HepG2 (cell line): ENCODE results near the gene LIME1. TPM values are rescaled to one million over a fixed set of nuclear protein-coding genes. Genes with fewer than 3 reads are reported as not detected.
A peak's percentile ranks its signal among the peaks of the same experiment; 100 is the strongest.

Experiments
- CHD4 ChIP-seq: fragments of 200-600 bp; sonication (generic); IDR thresholded peaks from 2 replicates; pipeline ENCODE4 v1.7.0; 2017; ENCODE audit warnings: mild to moderate bottlenecking, low read length, borderline replicate concordance
- GATAD1 ChIP-seq: IDR thresholded peaks from 2 replicates; pipeline ENCODE4 v1.6.1; 2016; ENCODE audit warnings: missing genetic modification reagents, missing compliant biosample characterization
- IKZF1 ChIP-seq: fragments of 450-650 bp; IDR thresholded peaks from 2 replicates; pipeline ENCODE4 v1.7.1; 2016
- MATR3 ChIP-seq: sonication (generic); formaldehyde crosslinking; IDR thresholded peaks from 2 replicates; pipeline ENCODE4 v1.4.0; 2020; ENCODE audit warnings: missing genetic modification reagents
- MED13 ChIP-seq: sonication (generic); formaldehyde crosslinking; IDR thresholded peaks from 2 replicates; pipeline ENCODE4 v1.5.0; 2020; ENCODE audit warnings: missing genetic modification reagents
- RFX5 ChIP-seq: IDR thresholded peaks from 2 replicates; pipeline ENCODE4 v1.6.1; 2011; ENCODE audit warnings: low read depth, low read length, improper control_type of control experiment
- ZKSCAN1 ChIP-seq: fragments of 150-350 bp; IDR thresholded peaks from 2 replicates; pipeline ENCODE4 v1.6.1; 2014; ENCODE audit warnings: low read length
- ZNF260 ChIP-seq: sonication (generic); formaldehyde crosslinking; IDR thresholded peaks from 2 replicates; pipeline ENCODE4 v1.4.0; 2020; ENCODE audit warnings: missing genetic modification reagents, low read depth, mild to moderate bottlenecking, borderline replicate concordance
- ZNF30 ChIP-seq: sonication (generic); formaldehyde crosslinking; IDR thresholded peaks from 2 replicates; pipeline ENCODE4 v1.5.0; 2020; ENCODE audit warnings: mild to moderate bottlenecking, missing genetic modification reagents
- ZNF501 ChIP-seq: sonication (generic); formaldehyde crosslinking; IDR thresholded peaks from 2 replicates; pipeline ENCODE4 v1.5.1; 2020; ENCODE audit warnings: mild to moderate bottlenecking, moderate library complexity, missing genetic modification reagents
- ZNF556 ChIP-seq: sonication (generic); formaldehyde crosslinking; IDR thresholded peaks from 2 replicates; pipeline ENCODE4 v1.4.0; 2020; ENCODE audit warnings: mild to moderate bottlenecking, missing genetic modification reagents, borderline replicate concordance
- ZNF703 ChIP-seq: sonication (generic); formaldehyde crosslinking; IDR thresholded peaks from 2 replicates; pipeline ENCODE4 v1.5.1; 2020; ENCODE audit warnings: missing genetic modification reagents, mild to moderate bottlenecking, moderate library complexity, borderline replicate concordance
- polyA plus RNA-seq, 8 experiments: library from polyadenylated mRNA; depleted of rRNA in 3 of 8; stranded (reverse) in 7 of 8; unstranded in 1 of 8; fragments of >200 nt; fragmentation: Illumina TruSeq in 4 of 8; extraction: Trizol in 4 of 8; gene quantifications; 2 replicates each; pipeline versions ENCODE4 v1.2.1 to v1.2.3, GENCODE V29; 2011 to 2016; ENCODE audit warnings: low read depth in 4 of 8, missing spikeins in 1 of 8, mixed read lengths in 1 of 8; ENCODE audit not compliant: insufficient read depth in 1 of 8
- total RNA-seq, 5 experiments: library from RNA; depleted of rRNA; stranded (reverse); fragments of >200 nt; fragmentation: Illumina TruSeq; extraction: Trizol; gene quantifications; 2 replicates each; pipeline ENCODE4 v1.2.3, GENCODE V29; 2016; ENCODE audit warnings: low read depth in 1 of 5
- TF ChIP-seq, protein P1 (sequence below): sonication (generic); formaldehyde crosslinking; IDR thresholded peaks from 2 replicates; pipeline ENCODE4 v1.4.0; 2020; ENCODE audit warnings: missing genetic modification reagents
- TF ChIP-seq, protein P2 (sequence below): sonication (generic); IDR thresholded peaks from 2 replicates; pipeline ENCODE4 v1.6.1; 2016; ENCODE audit warnings: low read depth, borderline replicate concordance
- TF ChIP-seq, protein P3 (sequence below), 2 experiments: fragments of 450-650 bp in 1 of 2; sonication (generic) in 1 of 2; formaldehyde crosslinking; IDR thresholded peaks; 2 replicates each; pipeline versions ENCODE4 v1.5.0 to v1.8.0; 2020 to 2022; ENCODE audit warnings: mild to moderate bottlenecking in 1 of 2, missing genetic modification reagents in 1 of 2
- TF ChIP-seq, protein P4 (sequence below): sonication (generic); formaldehyde crosslinking; IDR thresholded peaks from 2 replicates; pipeline ENCODE4 v1.9.0; 2021; ENCODE audit warnings: missing genetic modification reagents, borderline replicate concordance
- TF ChIP-seq, protein P5 (sequence below): sonication (generic); formaldehyde crosslinking; IDR thresholded peaks from 2 replicates; pipeline ENCODE4 v1.4.0; 2020; ENCODE audit warnings: mild to moderate bottlenecking, low read depth, missing genetic modification reagents
- TF ChIP-seq, protein P6 (sequence below): sonication (generic); formaldehyde crosslinking; IDR thresholded peaks from 2 replicates; pipeline ENCODE4 v1.4.0; 2020; ENCODE audit warnings: mild to moderate bottlenecking, missing genetic modification reagents
- TF ChIP-seq, protein P7 (sequence below): IDR thresholded peaks from 2 replicates; pipeline ENCODE4 v1.6.1; 2012; ENCODE audit warnings: inconsistent platforms

LIME1 gene
- total and polyA plus RNA-seq, 2 of the 13 experiments (the other 11 are each of a cell fraction or from before 2014, with no cell fraction given), result 13.0 to 61.5 TPM

DNA sequence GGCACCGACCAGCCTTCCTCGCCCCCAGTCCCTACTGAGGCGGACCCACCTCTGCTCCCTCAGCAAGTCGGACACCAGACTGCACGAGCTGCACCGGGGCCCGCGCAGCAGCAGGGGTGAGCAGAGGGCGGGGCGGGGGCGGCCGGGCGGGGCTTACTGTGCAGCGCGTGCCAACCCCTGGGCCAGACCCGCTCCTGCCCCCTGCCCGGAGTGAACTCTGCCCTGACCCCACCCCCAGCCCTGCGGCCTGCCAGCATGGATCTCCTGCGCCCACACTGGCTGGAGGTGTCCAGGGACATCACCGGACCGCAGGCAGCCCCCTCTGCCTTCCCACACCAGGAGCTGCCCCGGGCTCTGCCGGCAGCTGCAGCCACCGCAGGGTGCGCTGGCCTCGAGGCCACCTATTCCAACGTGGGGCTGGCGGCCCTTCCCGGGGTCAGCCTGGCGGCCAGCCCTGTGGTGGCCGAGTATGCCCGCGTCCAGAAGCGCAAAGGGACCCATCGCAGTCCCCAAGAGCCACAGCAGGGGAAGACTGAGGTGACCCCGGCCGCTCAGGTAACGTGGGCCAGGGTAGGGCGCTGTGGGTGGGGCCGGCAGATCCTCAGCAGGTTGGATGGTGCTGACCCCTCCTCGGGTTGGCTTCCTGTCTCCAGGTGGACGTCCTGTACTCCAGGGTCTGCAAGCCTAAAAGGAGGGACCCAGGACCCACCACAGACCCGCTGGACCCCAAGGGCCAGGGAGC, 1.7 kb downstream of the LIME1 start (continued):
- TF ChIP-seq, protein P1, sequence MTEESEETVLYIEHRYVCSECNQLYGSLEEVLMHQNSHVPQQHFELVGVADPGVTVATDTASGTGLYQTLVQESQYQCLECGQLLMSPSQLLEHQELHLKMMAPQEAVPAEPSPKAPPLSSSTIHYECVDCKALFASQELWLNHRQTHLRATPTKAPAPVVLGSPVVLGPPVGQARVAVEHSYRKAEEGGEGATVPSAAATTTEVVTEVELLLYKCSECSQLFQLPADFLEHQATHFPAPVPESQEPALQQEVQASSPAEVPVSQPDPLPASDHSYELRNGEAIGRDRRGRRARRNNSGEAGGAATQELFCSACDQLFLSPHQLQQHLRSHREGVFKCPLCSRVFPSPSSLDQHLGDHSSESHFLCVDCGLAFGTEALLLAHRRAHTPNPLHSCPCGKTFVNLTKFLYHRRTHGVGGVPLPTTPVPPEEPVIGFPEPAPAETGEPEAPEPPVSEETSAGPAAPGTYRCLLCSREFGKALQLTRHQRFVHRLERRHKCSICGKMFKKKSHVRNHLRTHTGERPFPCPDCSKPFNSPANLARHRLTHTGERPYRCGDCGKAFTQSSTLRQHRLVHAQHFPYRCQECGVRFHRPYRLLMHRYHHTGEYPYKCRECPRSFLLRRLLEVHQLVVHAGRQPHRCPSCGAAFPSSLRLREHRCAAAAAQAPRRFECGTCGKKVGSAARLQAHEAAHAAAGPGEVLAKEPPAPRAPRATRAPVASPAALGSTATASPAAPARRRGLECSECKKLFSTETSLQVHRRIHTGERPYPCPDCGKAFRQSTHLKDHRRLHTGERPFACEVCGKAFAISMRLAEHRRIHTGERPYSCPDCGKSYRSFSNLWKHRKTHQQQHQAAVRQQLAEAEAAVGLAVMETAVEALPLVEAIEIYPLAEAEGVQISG (CRISPR knock-in tag), result peak; percentile 90
- TF ChIP-seq, protein P2, sequence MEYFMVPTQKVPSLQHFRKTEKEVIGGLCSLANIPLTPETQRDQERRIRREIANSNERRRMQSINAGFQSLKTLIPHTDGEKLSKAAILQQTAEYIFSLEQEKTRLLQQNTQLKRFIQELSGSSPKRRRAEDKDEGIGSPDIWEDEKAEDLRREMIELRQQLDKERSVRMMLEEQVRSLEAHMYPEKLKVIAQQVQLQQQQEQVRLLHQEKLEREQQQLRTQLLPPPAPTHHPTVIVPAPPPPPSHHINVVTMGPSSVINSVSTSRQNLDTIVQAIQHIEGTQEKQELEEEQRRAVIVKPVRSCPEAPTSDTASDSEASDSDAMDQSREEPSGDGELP, result peak; percentile 83
- TF ChIP-seq ZNF556 (peak; percentile 99), ZNF30 (CRISPR knock-in tag) (peak; percentile 86; the same call in 1 of the 2 replicates), GATAD1 (peak; percentile 61), MATR3 (CRISPR knock-in tag) (no peak; the same call in 1 of the 2 replicates), ZNF260 (CRISPR knock-in tag) (0 out of 2 replicates have a peak, but pooled peaks have one; percentile 62), RFX5 (no peak), ZNF703 (CRISPR knock-in tag) (peak; percentile 90), ZKSCAN1 (no peak), IKZF1 (no peak), ZNF501 (CRISPR knock-in tag) (peak; percentile 28; the same call in 1 of the 2 replicates), CHD4 (no peak), MED13 (CRISPR knock-in tag) (peak; percentile 98)
- TF ChIP-seq, protein P3, sequence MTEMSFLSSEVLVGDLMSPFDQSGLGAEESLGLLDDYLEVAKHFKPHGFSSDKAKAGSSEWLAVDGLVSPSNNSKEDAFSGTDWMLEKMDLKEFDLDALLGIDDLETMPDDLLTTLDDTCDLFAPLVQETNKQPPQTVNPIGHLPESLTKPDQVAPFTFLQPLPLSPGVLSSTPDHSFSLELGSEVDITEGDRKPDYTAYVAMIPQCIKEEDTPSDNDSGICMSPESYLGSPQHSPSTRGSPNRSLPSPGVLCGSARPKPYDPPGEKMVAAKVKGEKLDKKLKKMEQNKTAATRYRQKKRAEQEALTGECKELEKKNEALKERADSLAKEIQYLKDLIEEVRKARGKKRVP (CRISPR knock-in tag; IDR thresholded peaks at IDR 0.05), result peak in 1 of 2 experiments; percentile 56; a peak in 1 of 4 replicates
- TF ChIP-seq, protein P4, sequence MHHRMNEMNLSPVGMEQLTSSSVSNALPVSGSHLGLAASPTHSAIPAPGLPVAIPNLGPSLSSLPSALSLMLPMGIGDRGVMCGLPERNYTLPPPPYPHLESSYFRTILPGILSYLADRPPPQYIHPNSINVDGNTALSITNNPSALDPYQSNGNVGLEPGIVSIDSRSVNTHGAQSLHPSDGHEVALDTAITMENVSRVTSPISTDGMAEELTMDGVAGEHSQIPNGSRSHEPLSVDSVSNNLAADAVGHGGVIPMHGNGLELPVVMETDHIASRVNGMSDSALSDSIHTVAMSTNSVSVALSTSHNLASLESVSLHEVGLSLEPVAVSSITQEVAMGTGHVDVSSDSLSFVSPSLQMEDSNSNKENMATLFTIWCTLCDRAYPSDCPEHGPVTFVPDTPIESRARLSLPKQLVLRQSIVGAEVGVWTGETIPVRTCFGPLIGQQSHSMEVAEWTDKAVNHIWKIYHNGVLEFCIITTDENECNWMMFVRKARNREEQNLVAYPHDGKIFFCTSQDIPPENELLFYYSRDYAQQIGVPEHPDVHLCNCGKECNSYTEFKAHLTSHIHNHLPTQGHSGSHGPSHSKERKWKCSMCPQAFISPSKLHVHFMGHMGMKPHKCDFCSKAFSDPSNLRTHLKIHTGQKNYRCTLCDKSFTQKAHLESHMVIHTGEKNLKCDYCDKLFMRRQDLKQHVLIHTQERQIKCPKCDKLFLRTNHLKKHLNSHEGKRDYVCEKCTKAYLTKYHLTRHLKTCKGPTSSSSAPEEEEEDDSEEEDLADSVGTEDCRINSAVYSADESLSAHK, result no peak
- TF ChIP-seq, protein P5, sequence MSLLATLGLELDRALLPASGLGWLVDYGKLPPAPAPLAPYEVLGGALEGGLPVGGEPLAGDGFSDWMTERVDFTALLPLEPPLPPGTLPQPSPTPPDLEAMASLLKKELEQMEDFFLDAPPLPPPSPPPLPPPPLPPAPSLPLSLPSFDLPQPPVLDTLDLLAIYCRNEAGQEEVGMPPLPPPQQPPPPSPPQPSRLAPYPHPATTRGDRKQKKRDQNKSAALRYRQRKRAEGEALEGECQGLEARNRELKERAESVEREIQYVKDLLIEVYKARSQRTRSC (CRISPR knock-in tag), result peak; percentile 97
- TF ChIP-seq, protein P6, sequence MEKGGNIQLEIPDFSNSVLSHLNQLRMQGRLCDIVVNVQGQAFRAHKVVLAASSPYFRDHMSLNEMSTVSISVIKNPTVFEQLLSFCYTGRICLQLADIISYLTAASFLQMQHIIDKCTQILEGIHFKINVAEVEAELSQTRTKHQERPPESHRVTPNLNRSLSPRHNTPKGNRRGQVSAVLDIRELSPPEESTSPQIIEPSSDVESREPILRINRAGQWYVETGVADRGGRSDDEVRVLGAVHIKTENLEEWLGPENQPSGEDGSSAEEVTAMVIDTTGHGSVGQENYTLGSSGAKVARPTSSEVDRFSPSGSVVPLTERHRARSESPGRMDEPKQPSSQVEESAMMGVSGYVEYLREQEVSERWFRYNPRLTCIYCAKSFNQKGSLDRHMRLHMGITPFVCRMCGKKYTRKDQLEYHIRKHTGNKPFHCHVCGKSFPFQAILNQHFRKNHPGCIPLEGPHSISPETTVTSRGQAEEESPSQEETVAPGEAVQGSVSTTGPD (CRISPR knock-in tag), result peak; percentile 38; the same call in 1 of the 2 replicates
- TF ChIP-seq, protein P7, sequence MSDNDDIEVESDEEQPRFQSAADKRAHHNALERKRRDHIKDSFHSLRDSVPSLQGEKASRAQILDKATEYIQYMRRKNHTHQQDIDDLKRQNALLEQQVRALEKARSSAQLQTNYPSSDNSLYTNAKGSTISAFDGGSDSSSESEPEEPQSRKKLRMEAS, result peak; percentile 93
